ENCODE data around the gene PPP3CA.

DNA sequence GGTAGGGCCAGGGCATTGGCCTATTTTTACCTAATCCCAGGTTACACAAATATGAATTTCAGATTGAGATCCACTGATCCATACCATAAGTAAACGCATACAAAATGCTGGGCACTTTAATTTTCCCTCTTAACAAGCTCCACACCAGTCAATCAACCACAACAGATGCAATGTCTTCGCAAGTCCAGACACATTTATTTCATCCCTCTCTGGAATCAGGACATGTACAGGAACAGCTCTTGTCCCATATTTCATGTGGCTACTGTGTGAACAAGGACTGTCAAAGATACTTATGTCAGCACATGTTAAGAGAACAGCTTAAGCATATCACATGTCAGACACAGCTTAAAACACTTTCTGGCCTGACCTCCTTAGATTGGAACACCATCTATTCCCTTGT lies 145.9 kb downstream of the PPP3CA start:
- TF ChIP-seq POLR2A (IDR thresholded peaks at IDR 0.05) = no peak
- TF ChIP-seq, protein P1, sequence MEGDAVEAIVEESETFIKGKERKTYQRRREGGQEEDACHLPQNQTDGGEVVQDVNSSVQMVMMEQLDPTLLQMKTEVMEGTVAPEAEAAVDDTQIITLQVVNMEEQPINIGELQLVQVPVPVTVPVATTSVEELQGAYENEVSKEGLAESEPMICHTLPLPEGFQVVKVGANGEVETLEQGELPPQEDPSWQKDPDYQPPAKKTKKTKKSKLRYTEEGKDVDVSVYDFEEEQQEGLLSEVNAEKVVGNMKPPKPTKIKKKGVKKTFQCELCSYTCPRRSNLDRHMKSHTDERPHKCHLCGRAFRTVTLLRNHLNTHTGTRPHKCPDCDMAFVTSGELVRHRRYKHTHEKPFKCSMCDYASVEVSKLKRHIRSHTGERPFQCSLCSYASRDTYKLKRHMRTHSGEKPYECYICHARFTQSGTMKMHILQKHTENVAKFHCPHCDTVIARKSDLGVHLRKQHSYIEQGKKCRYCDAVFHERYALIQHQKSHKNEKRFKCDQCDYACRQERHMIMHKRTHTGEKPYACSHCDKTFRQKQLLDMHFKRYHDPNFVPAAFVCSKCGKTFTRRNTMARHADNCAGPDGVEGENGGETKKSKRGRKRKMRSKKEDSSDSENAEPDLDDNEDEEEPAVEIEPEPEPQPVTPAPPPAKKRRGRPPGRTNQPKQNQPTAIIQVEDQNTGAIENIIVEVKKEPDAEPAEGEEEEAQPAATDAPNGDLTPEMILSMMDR (IDR thresholded peaks at IDR 0.05) = no peak
